ENCODE data around the gene SULT4A1. TPM values are rescaled to one million over a fixed set of nuclear protein-coding genes. Genes with fewer than 3 reads are reported as not detected.

Gene SULT4A1
- total RNA-seq, 2 donors from 2014 or later: not detected

- no peaks in the 10 kb centered on the region for H3K27me3 ChIP-seq (replicated peaks; ENCODE audit: insufficient read depth)
- ATAC-seq (ENCODE audit: insufficient number of reproducible peaks, low FRiP score, low read depth): no peak
- DNase-seq (ENCODE audit: low spot score): no peak
- TF ChIP-seq CTCF (IDR thresholded peaks at IDR 0.05): no peak
- no peaks in the 10 kb centered on the region for H3K4me1 ChIP-seq (ENCODE audit: control insufficient read depth in 1 of 2, low read depth in 2 of 2)
- no peaks in the 10 kb centered on the region for H3K9me3 ChIP-seq
- no peak overlapping the region for H3K27ac ChIP-seq
- H3K4me3 ChIP-seq: no peak overlapping the region
- no peaks in the 10 kb centered on the region for H3K36me3 ChIP-seq
Measured at GRCh38 chr22:43901976-43902643, 39.8 kb upstream of the SULT4A1 start.

- Histone ChIP-seq H3K4me1 (ENCODE audit: control insufficient read depth in 1 of 2, low read depth in 2 of 2) (no peaks in the 10 kb centered on the region), H3K4me3 (no peak overlapping the region), H3K27ac (no peak overlapping the region), H3K27me3 (replicated peaks; ENCODE audit: insufficient read depth) (no peaks in the 10 kb centered on the region), H3K9me3 (no peaks in the 10 kb centered on the region), H3K36me3 (no peaks in the 10 kb centered on the region)
- DNase-seq (ENCODE audit: low spot score) (no peak), ATAC-seq (ENCODE audit: insufficient number of reproducible peaks, low FRiP score, low read depth) (no peak)
- no peak for TF ChIP-seq CTCF (IDR thresholded peaks at IDR 0.05)
Measured at GRCh38 chr22:43900206-43900605, 37.9 kb upstream of the SULT4A1 start.

GRCh38 chr22:43897751-43898261 is 35.5 kb upstream of the SULT4A1 start:
- Histone ChIP-seq H3K9me3 (no peaks in the 10 kb centered on the region), H3K4me3 (no peak overlapping the region), H3K27me3 (replicated peaks; ENCODE audit: insufficient read depth) (no peaks in the 10 kb centered on the region), H3K27ac (no peak overlapping the region), H3K36me3 (no peaks in the 10 kb centered on the region), H3K4me1 (ENCODE audit: control insufficient read depth in 1 of 2, low read depth in 2 of 2) (no peaks in the 10 kb centered on the region)
- no peak for DNase-seq (ENCODE audit: low spot score)
- ATAC-seq (ENCODE audit: insufficient number of reproducible peaks, low FRiP score, low read depth): no peak
- no peak for TF ChIP-seq CTCF (IDR thresholded peaks at IDR 0.05)

GRCh38 chr22:43895986-43896645 is 33.8 kb upstream of the SULT4A1 start:
- Histone ChIP-seq H3K9me3 (no peaks in the 10 kb centered on the region), H3K27me3 (replicated peaks; ENCODE audit: insufficient read depth) (no peaks in the 10 kb centered on the region), H3K27ac (no peak overlapping the region), H3K4me1 (ENCODE audit: control insufficient read depth in 1 of 2, low read depth in 2 of 2) (peaks cover 0 to 6% of the 10 kb centered on the region in 2 donors), H3K36me3 (no peaks in the 10 kb centered on the region), H3K4me3 (no peak overlapping the region)
- DNase-seq (ENCODE audit: low spot score): no peak
- TF ChIP-seq CTCF (IDR thresholded peaks at IDR 0.05): no peak
- ATAC-seq (ENCODE audit: insufficient number of reproducible peaks, low FRiP score, low read depth): no peak

GRCh38 chr22:43894122-43894521 is 31.8 kb upstream of the SULT4A1 start:
- Histone ChIP-seq H3K4me3 (no peak overlapping the region), H3K9me3 (no peaks in the 10 kb centered on the region), H3K36me3 (no peaks in the 10 kb centered on the region), H3K27ac (no peak overlapping the region), H3K4me1 (ENCODE audit: control insufficient read depth in 1 of 2, low read depth in 2 of 2) (peaks cover 0 to 6% of the 10 kb centered on the region in 2 donors), H3K27me3 (replicated peaks; ENCODE audit: insufficient read depth) (no peaks in the 10 kb centered on the region)
- ATAC-seq (ENCODE audit: insufficient number of reproducible peaks, low FRiP score, low read depth) (no peak), DNase-seq (ENCODE audit: low spot score) (no peak)
- no peak for TF ChIP-seq CTCF (IDR thresholded peaks at IDR 0.05)
